Measurements from ENCODE around the gene NDST1. TPM values are rescaled to one million over a fixed set of nuclear protein-coding genes. Genes with fewer than 3 reads are reported as not detected.

NDST1 gene
- total RNA-seq, 6 donors from 2014 or later: 81.7 to 265 (median 166) TPM

DNA sequence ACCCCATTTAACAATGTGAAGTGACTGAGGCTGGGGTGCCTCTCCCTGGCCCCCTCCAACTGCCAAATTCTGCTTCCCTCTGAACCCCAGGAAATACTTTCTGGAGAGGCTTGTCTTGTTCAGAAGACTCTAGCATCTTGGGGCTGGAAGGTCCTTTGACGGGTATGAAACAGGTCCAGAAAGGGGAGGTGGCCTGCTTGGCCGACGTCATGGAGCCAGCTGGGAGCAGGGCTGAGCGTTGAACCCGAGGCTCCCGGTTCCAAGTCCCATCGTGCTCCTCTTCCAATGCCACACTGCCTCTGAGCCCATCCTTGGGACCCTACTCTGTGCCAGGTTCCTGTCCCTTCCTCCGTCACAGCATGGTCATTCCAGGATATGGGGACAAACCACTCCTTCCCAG, 46.9 kb downstream of the NDST1 start:
- Histone ChIP-seq H3K4me3 (no peak overlapping the region), H3K27ac (no peak overlapping the region), H3K27me3 (no peaks in the 10 kb centered on the region), H3K4me1 (no peaks in the 10 kb centered on the region), H3K9me3 (no peaks in the 10 kb centered on the region), H3K36me3 (peaks cover 33 to 77% (median 61%) of the 10 kb centered on the region in 4 donors)
- DNase-seq: no peak
- TF ChIP-seq CTCF (IDR thresholded peaks at IDR 0.05) (no peak), POLR2AphosphoS5 (IDR thresholded peaks at IDR 0.05) (no peak), EP300 (IDR thresholded peaks at IDR 0.05) (no peak), POLR2A (IDR thresholded peaks at IDR 0.05) (no peak)
- ATAC-seq (ENCODE audit: low FRiP score in 2 of 2): no peak
- 71 to 75% methylated on average over 8 of the region's 8 CpGs for WGBS, 2 donors

- Histone ChIP-seq H3K4me3 (no peak overlapping the region), H3K27me3 (no peaks in the 10 kb centered on the region), H3K4me1 (peaks cover 0 to 6% (median 3%) of the 10 kb centered on the region in 4 donors), H3K36me3 (peaks cover 27 to 64% (median 49%) of the 10 kb centered on the region in 4 donors), H3K27ac (no peak overlapping the region), H3K9me3 (no peaks in the 10 kb centered on the region)
- WGBS, 2 donors: 93 to 96% methylated on average over 3 of the region's 3 CpGs
- ATAC-seq (ENCODE audit: low FRiP score in 2 of 2): no peak
- no peak for DNase-seq
- TF ChIP-seq POLR2AphosphoS5 (IDR thresholded peaks at IDR 0.05): no peak
- TF ChIP-seq POLR2A (IDR thresholded peaks at IDR 0.05): no peak
- TF ChIP-seq EP300 (IDR thresholded peaks at IDR 0.05): no peak
- no peak for TF ChIP-seq CTCF (IDR thresholded peaks at IDR 0.05)
Measured at GRCh38 chr5:150556106-150556505, 48.2 kb downstream of the NDST1 start.

- ATAC-seq (ENCODE audit: low FRiP score in 2 of 2) (no peak), DNase-seq (no peak)
- Histone ChIP-seq H3K27me3 (no peaks in the 10 kb centered on the region), H3K9me3 (no peaks in the 10 kb centered on the region), H3K4me3 (no peak overlapping the region), H3K27ac (peak overlapping the region in 1 of 4 donors; percentile 32), H3K36me3 (peaks cover 19 to 55% (median 41%) of the 10 kb centered on the region in 4 donors), H3K4me1 (peaks cover 0 to 7% (median 4%) of the 10 kb centered on the region in 4 donors)
- TF ChIP-seq POLR2A (IDR thresholded peaks at IDR 0.05): no peak
- no peak for TF ChIP-seq EP300 (IDR thresholded peaks at IDR 0.05)
- TF ChIP-seq CTCF (IDR thresholded peaks at IDR 0.05): no peak
- TF ChIP-seq POLR2AphosphoS5 (IDR thresholded peaks at IDR 0.05): no peak
- 59 to 74% methylated on average over 6 to 7 of the region's 7 CpGs for WGBS, 2 donors
Measured at GRCh38 chr5:150556859-150557508, 49.1 kb downstream of the NDST1 start.

DNA sequence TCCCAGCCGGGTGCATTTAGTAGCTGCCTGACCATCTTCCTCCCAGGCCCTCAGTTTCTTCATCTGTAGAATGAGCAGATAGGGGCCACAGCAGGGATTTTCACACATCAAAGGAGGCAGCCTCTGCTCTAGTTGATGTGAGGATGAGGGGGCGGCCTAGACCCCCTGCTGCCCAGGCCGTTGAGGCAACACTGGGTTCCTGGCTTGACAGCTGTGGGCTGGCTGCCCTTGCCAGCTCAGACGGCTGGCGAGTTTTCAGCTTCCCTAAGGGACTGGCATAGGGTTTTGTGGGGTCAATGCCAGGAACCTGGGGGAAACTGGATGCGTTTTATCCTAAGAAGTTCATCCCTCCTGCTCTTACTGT, 49.6 kb downstream of the NDST1 start:
- DNase-seq (no peak), ATAC-seq (ENCODE audit: low FRiP score in 2 of 2) (no peak)
- peak overlapping the region in 1 of 4 donors; percentile 32 for H3K27ac ChIP-seq
- H3K27me3 ChIP-seq: no peaks in the 10 kb centered on the region
- no peak overlapping the region for H3K4me3 ChIP-seq
- TF ChIP-seq POLR2A (IDR thresholded peaks at IDR 0.05): no peak
- no peak for TF ChIP-seq POLR2AphosphoS5 (IDR thresholded peaks at IDR 0.05)
- TF ChIP-seq CTCF (IDR thresholded peaks at IDR 0.05): no peak
- no peak for TF ChIP-seq EP300 (IDR thresholded peaks at IDR 0.05)
- peaks cover 0 to 7% (median 4%) of the 10 kb centered on the region in 4 donors for H3K4me1 ChIP-seq
- no peaks in the 10 kb centered on the region for H3K9me3 ChIP-seq
- H3K36me3 ChIP-seq: peaks cover 17 to 50% (median 36%) of the 10 kb centered on the region in 4 donors
- WGBS, 2 donors: 30 to 59% methylated on average over 2 to 6 of the region's 6 CpGs
